Measurements from ENCODE around the gene CTNND1.
"Not testable (repeated sequence)": the region's sequence is repeated elsewhere in the genome, so short reads cannot be mapped to it uniquely, and the experiment has no call there.

The CTNND1 gene

DNA sequence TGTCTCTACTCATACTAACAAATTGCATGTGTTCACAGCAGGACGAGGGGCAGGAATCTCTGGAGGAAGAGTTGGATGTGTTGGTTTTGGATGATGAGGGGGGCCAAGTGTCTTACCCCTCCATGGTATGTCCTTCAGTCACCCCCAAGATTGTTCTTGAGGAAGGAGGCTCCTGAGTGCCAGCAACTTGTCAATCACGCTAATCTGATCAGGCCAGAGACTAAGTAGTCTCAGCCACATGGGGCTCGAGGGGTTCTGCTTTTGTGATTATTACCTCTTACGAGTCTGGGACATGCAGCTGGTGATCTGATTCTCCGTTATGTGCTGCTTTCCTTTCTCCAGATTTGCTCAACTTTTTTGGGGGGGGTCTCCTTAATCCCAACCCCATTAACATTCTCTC lies 54.3 kb downstream of the CTNND1 start:
- Histone ChIP-seq H3K4me3 (no peak overlapping the region), H3K27me3 (ENCODE audit: low read depth) (no peaks in the 10 kb centered on the region), H3K36me3 (replicated peaks) (peaks cover 50% of the 10 kb centered on the region), H3K9me3 (no peaks in the 10 kb centered on the region), H3K4me1 (no peaks in the 10 kb centered on the region)
- in situ Hi-C loops (cut with MboI; ENCODE audit: low sequenced_read_pairs): no loop called here
- no peak for DNase-seq (ENCODE audit: low spot score in 2 of 2)

- no peaks in the 10 kb centered on the region for H3K27me3 ChIP-seq (ENCODE audit: low read depth)
- in situ Hi-C loops (cut with MboI; ENCODE audit: low sequenced_read_pairs): no loop called here
- H3K36me3 ChIP-seq (replicated peaks): peaks cover 32% of the 10 kb centered on the region
- no peaks in the 10 kb centered on the region for H3K9me3 ChIP-seq
- no peak for DNase-seq (ENCODE audit: low spot score in 2 of 2)
- no peaks in the 10 kb centered on the region for H3K4me1 ChIP-seq
- H3K4me3 ChIP-seq: no peak overlapping the region
These were observed 57.2 kb downstream of the CTNND1 start for GRCh38 chr11:57818812-57819211.

DNA sequence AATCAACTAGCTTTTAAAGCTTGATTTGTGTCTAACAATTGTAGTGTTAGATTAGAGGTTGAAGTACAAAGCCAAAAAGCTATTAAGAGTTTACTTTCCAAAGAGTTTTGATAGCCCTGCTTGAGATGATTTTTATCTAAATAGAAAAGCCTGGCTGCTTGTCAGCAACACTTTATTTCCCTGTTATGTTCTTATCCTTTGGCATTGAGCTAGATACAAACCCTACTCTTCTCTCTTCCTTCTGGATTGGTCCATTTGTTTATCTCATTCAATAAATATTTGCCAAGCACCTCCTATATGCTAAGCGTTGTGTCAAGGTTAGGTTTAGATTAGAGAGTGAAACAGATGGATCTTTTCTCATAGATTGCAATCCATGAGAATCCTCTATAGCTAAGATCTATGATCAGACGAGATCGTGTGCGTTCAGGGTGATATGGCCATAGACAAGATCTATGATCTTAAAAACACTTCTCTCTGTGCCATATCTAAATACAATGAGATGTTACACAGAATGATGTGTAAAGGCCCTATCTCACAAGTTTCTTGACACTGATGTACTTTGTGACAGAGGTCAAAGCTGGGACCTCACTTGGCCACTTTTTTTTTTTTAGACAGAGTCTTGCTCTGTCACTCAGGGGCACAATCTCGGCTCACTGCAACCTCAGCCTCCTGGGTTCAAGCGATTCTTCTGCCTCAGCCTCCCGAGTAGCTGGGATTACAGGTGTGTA lies 57.8 kb downstream of the CTNND1 start:
- Histone ChIP-seq H3K36me3 (replicated peaks) (peaks cover 26% of the 10 kb centered on the region), H3K9me3 (no peaks in the 10 kb centered on the region), H3K4me1 (no peaks in the 10 kb centered on the region), H3K27me3 (ENCODE audit: low read depth) (no peaks in the 10 kb centered on the region), H3K4me3 (no peak overlapping the region)
- in situ Hi-C loops (cut with MboI; ENCODE audit: low sequenced_read_pairs): no loop called here
- DNase-seq (ENCODE audit: low spot score in 2 of 2): no peak

DNA sequence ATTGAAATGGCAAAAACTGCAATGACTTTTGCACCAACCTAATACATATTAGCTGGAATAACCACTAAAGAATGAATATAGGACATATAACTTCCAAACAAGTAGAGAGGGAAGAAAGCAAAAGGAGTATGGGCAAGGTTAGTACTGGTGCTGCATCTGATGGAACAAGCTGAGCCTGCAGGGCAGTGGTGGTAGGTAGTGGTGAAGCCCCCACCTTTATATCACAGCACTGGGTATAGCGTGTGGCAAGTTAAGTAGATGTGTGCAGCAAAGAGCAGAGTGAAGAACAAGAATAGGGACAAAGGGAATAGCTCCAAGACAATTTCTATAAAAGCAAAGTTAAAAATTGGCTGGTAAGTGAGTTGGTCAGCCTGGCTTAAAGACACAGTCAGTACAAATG lies 62.3 kb downstream of the CTNND1 start:
- Histone ChIP-seq H3K27me3 (ENCODE audit: low read depth) (no peaks in the 10 kb centered on the region), H3K9me3 (no peaks in the 10 kb centered on the region), H3K36me3 (replicated peaks) (no peaks in the 10 kb centered on the region), H3K4me1 (no peaks in the 10 kb centered on the region), H3K4me3 (no peak overlapping the region)
- DNase-seq (ENCODE audit: low spot score in 2 of 2): no peak
- in situ Hi-C loops (cut with MboI; ENCODE audit: low sequenced_read_pairs): no loop called here

- in situ Hi-C loops (cut with MboI; ENCODE audit: low sequenced_read_pairs): loop anchor here (25.0 kb wide), 1 partner anchor 677 kb away; the partner anchor contains the start of gene OR5B21
These were observed 73.2 kb downstream of the CTNND1 start for GRCh38 chr11:57834852-57835251.

DNA sequence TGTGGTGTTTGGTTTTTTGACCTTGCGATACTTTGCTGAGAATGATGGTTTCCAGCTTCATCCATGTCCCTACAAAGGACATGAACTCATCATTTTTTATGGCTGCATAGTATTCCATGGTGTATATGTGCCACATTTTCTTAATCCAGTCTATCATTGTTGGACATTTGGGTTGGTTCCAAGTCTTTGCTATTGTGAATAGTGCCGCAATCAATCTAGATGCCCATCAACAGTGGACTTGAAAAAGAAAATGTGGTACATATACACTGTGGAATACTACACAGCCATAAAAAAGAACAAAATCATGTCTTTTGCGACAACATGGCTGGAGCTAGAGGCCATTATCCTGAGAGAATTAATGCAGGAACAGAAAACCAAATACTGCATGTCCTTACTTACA lies 77.0 kb downstream of the CTNND1 start:
- not testable (repeated sequence) for H3K9me3 ChIP-seq; H3K4me3 ChIP-seq; H3K4me1 ChIP-seq; H3K36me3 ChIP-seq (replicated peaks); DNase-seq (ENCODE audit: low spot score in 2 of 2); H3K27me3 ChIP-seq (ENCODE audit: low read depth)
- in situ Hi-C loops (cut with MboI; ENCODE audit: low sequenced_read_pairs): loop anchor here (25.0 kb wide), 1 partner anchor 674 kb away; the partner anchor contains the start of gene OR5B21

More at GRCh38 chr11:57834852-57835251, 73.2 kb downstream of the CTNND1 start:
- 0 out of 2 replicates have a peak, but pooled peaks cover 5% of the 10 kb centered on the region for H3K27me3 ChIP-seq (ENCODE audit: low read depth)
- DNase-seq (ENCODE audit: low spot score in 2 of 2): no peak
- H3K4me1 ChIP-seq: no peaks in the 10 kb centered on the region
- H3K4me3 ChIP-seq: no peak overlapping the region
- no peaks in the 10 kb centered on the region for H3K9me3 ChIP-seq
- no peaks in the 10 kb centered on the region for H3K36me3 ChIP-seq (replicated peaks)

GRCh38 chr11:57842873-57843272 lies 81.3 kb downstream of the CTNND1 start:
- in situ Hi-C loops (cut with MboI; ENCODE audit: low sequenced_read_pairs): loop anchor here (25.0 kb wide), 1 partner anchor 669 kb away; the partner anchor contains the start of gene OR5B21
- no peaks in the 10 kb centered on the region for H3K9me3 ChIP-seq
- H3K4me3 ChIP-seq: no peak overlapping the region
- no peak for DNase-seq (ENCODE audit: low spot score in 2 of 2)
- peaks cover 3% of the 10 kb centered on the region; the same call in 1 of the 2 replicates for H3K27me3 ChIP-seq (ENCODE audit: low read depth)
- H3K36me3 ChIP-seq (replicated peaks): no peaks in the 10 kb centered on the region
- no peaks in the 10 kb centered on the region for H3K4me1 ChIP-seq

- no peaks in the 10 kb centered on the region for H3K4me1 ChIP-seq
- no peaks in the 10 kb centered on the region for H3K9me3 ChIP-seq
- in situ Hi-C loops (cut with MboI; ENCODE audit: low sequenced_read_pairs): no loop called here
- H3K27me3 ChIP-seq (ENCODE audit: low read depth): no peaks in the 10 kb centered on the region
- no peak overlapping the region for H3K4me3 ChIP-seq
- H3K36me3 ChIP-seq (replicated peaks): no peaks in the 10 kb centered on the region
- DNase-seq (ENCODE audit: low spot score in 2 of 2): no peak
These were observed 106.4 kb downstream of the CTNND1 start for GRCh38 chr11:57867966-57868365.

DNA sequence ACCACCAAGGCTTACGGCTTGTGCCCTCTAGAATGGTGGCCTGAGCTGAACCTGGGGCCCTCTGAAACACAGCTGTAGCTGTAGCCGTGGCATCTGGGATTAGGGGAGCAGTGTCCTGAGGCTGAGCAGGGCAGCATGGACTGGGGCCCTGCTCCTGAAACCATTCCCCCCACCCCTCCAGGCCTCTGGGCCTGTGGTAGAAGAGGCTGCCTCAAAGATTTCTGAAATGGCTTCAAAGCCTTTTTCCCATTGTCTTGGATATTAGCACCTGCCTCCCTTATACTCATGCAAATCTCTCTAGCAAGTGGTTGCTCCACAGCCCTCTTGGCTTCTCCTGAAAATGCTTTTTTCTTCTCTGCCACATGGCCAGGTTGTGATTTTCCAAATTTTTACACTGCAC lies 106.9 kb downstream of the CTNND1 start:
- Histone ChIP-seq H3K36me3 (replicated peaks) (no peaks in the 10 kb centered on the region), H3K4me3 (no peak overlapping the region), H3K27me3 (ENCODE audit: low read depth) (no peaks in the 10 kb centered on the region; the same call in 1 of the 2 replicates), H3K4me1 (no peaks in the 10 kb centered on the region), H3K9me3 (no peaks in the 10 kb centered on the region)
- in situ Hi-C loops (cut with MboI; ENCODE audit: low sequenced_read_pairs): no loop called here
- DNase-seq (ENCODE audit: low spot score in 2 of 2): peak in 1 of 2 experiments; percentile 12
